Fibroblast of lung (primary cell): ENCODE results near the gene ASAP2. TPM values are rescaled to one million over a fixed set of nuclear protein-coding genes. Genes with fewer than 3 reads are reported as not detected.

Experiments used
- DNase-seq, 2 donors: peaks; one replicate each; pipeline versions ENCODE4 v3.0.0 to v3.0.0-alpha.2; 2010; ENCODE audit warnings: low read depth in 2 of 2
- H2AFZ ChIP-seq: 2 replicates; pipeline ENCODE4 v1.5.1; 2012; ENCODE audit warnings: low read length, control low read depth, inconsistent platforms
- H3K27ac ChIP-seq: 2 replicates; pipeline ENCODE4 v1.5.1; 2011; ENCODE audit warnings: low read length, control low read depth; ENCODE audit not compliant: insufficient read depth
- H3K27me3 ChIP-seq: 2 replicates; pipeline ENCODE4 v1.5.1; 2011; ENCODE audit warnings: mild to moderate bottlenecking, low read length; ENCODE audit not compliant: control insufficient read depth, insufficient read depth
- H3K36me3 ChIP-seq: 2 replicates; pipeline ENCODE4 v1.5.1; 2011; ENCODE audit warnings: low read length; ENCODE audit not compliant: control insufficient read depth, insufficient read depth
- H3K4me1 ChIP-seq: 2 replicates; pipeline ENCODE4 v1.5.1; 2011; ENCODE audit warnings: low read length; ENCODE audit not compliant: control insufficient read depth, insufficient read depth; ENCODE audit errors: extremely low read depth
- H3K4me2 ChIP-seq: 2 replicates; pipeline ENCODE4 v1.5.1; 2011; ENCODE audit warnings: low read length, control low read depth; ENCODE audit not compliant: insufficient read depth; ENCODE audit errors: extremely low read depth
- H3K4me3 ChIP-seq, 4 experiments: fragments of 200-600 bp in 1 of 4; sonication (generic) in 1 of 4; replicated peaks in 1 of 4; 2 replicates each; pipeline ENCODE4 v1.5.1; 2011 to 2016; ENCODE audit warnings: low read length in 4 of 4, low read depth in 3 of 4, mild to moderate bottlenecking in 3 of 4, control low read depth in 2 of 4, inconsistent platforms in 1 of 4, mixed read lengths in 1 of 4; ENCODE audit not compliant: insufficient read depth in 1 of 4; ENCODE audit errors: control extremely low read depth in 1 of 4
- H3K79me2 ChIP-seq: 2 replicates; pipeline ENCODE4 v1.5.1; 2012; ENCODE audit warnings: mild to moderate bottlenecking, low read length, inconsistent platforms; ENCODE audit not compliant: control insufficient read depth, insufficient read depth
- H3K9ac ChIP-seq: 2 replicates; pipeline ENCODE4 v1.5.1; 2011; ENCODE audit warnings: mild to moderate bottlenecking, low read length, control low read depth; ENCODE audit not compliant: insufficient read depth
- H3K9me3 ChIP-seq: 2 replicates; pipeline ENCODE4 v1.5.1; 2012; ENCODE audit warnings: low read depth, low read length; ENCODE audit not compliant: control insufficient read depth, insufficient read depth
- H4K20me1 ChIP-seq: 2 replicates; pipeline ENCODE4 v1.5.1; 2011; ENCODE audit warnings: low read length; ENCODE audit not compliant: control insufficient read depth, insufficient read depth; ENCODE audit errors: extremely low read depth
- EZH2 ChIP-seq: IDR thresholded peaks from 2 replicates; pipeline ENCODE4 v1.5.1; 2012; ENCODE audit warnings: low read length, control low read depth, mild to moderate bottlenecking; ENCODE audit errors: missing control alignments
- polyA plus RNA-seq, 2 donors: library from polyadenylated mRNA; depleted of rRNA in 1 of 2; stranded (reverse) in 1 of 2; unstranded in 1 of 2; fragments of >200 nt; gene quantifications; 2 replicates each; pipeline ENCODE4 v1.2.1, GENCODE V29; 2011 to 2012; ENCODE audit warnings: missing spikeins in 1 of 2
- total RNA-seq: library from RNA; depleted of rRNA; stranded (reverse); fragments of >200 nt; gene quantifications from 2 replicates; pipeline ENCODE4 v1.2.1, GENCODE V29; 2014
- TF ChIP-seq, protein P1 (sequence below), 2 donors: IDR thresholded peaks in 1 of 2; conservative IDR thresholded peaks in 1 of 2; 1 replicate in 1 of 2; 2 replicates in 1 of 2; pipeline ENCODE4 v1.5.1; 2011 to 2012; ENCODE audit warnings: low read length in 2 of 2, control low read depth in 1 of 2, inconsistent platforms in 1 of 2, low read depth in 1 of 2, mild to moderate bottlenecking in 1 of 2

ASAP2 gene
- total and polyA plus RNA-seq, 2 donors (not counting 1 experiment from before 2014, with no cell fraction given): 19.2 to 19.9 TPM

DNA sequence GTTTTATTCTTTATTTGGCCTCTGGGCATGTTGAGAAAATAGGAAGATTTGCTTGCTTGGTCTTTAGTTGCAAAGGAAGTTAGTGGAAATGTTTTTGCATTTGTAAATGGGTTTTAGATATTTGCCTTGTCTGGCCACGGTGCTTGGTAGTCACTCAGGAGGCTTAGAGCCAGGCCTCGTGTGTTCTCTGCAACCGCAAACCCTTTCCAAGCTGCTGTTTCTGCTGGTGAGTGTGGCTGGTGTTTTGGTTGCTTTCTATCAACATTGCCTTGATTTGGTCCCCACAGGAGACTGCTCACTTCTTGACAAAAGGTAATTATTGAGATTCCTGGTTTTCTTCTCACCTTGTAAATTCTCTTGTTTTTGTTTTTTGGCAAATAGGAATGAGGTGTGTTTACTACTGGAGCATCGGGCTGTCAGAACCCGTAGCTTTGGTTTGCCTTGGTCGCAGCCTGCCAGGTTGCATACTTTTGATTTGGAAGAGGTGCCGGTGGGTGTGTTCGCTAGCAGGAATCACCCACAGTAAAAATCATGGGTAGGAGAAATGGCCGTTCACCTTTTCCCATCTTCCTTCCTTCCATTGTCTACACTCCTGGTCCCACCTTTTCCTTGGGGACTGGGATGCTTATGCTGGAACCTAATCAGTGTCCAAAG, 15.8 kb downstream of the ASAP2 start:
- H3K9ac ChIP-seq: no peak overlapping the region

DNA sequence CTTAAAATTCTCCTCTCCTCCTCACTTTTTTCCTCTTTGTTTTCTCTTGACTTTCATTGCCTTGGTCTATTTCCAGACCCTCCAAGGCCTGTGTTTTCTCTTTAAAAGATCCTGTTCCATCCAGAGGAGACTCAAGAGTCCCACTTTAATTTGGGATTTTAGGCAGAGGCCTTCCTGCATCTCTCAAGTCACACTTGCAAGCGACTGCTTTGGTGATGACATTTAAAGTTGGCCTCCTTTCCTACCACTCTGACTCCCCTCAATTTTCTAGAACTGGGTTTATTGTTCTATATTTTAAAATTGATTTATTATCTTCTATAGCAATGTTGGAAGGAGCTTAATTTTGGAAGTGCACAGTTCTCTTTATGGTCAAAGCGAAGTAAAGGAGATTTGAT, 16.3 kb downstream of the ASAP2 start:
- no peak for DNase-seq
- TF ChIP-seq, protein P1, sequence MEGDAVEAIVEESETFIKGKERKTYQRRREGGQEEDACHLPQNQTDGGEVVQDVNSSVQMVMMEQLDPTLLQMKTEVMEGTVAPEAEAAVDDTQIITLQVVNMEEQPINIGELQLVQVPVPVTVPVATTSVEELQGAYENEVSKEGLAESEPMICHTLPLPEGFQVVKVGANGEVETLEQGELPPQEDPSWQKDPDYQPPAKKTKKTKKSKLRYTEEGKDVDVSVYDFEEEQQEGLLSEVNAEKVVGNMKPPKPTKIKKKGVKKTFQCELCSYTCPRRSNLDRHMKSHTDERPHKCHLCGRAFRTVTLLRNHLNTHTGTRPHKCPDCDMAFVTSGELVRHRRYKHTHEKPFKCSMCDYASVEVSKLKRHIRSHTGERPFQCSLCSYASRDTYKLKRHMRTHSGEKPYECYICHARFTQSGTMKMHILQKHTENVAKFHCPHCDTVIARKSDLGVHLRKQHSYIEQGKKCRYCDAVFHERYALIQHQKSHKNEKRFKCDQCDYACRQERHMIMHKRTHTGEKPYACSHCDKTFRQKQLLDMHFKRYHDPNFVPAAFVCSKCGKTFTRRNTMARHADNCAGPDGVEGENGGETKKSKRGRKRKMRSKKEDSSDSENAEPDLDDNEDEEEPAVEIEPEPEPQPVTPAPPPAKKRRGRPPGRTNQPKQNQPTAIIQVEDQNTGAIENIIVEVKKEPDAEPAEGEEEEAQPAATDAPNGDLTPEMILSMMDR (conservative IDR thresholded peaks at IDR 0.05 in 1 of 2, IDR thresholded peaks at IDR 0.05 in 1 of 2; ENCODE audit: low read depth in 1 of 2, low read length in 2 of 2): no peak
- TF ChIP-seq EZH2: no peak
- no peak overlapping the region for H3K9ac ChIP-seq
- H2AFZ ChIP-seq: no peak overlapping the region
- H3K9me3 ChIP-seq: no peaks in the 10 kb centered on the region
- no peaks in the 10 kb centered on the region for H4K20me1 ChIP-seq
- no peaks in the 10 kb centered on the region for H3K36me3 ChIP-seq
- no peak overlapping the region for H3K4me2 ChIP-seq
- H3K27ac ChIP-seq: no peak overlapping the region
- H3K79me2 ChIP-seq: peaks cover 74% of the 10 kb centered on the region
- H3K27me3 ChIP-seq: no peaks in the 10 kb centered on the region
- no peak overlapping the region for H3K4me3 ChIP-seq
- H3K4me1 ChIP-seq: peaks cover 5% of the 10 kb centered on the region

More for the DNA sequence above, 15.8 kb downstream of the ASAP2 start:
- DNase-seq: peak; percentile 43 to 54
- Histone ChIP-seq H2AFZ (no peak overlapping the region), H3K27me3 (no peaks in the 10 kb centered on the region), H3K4me1 (peaks cover 2% of the 10 kb centered on the region), H3K9me3 (no peaks in the 10 kb centered on the region), H3K79me2 (peaks cover 74% of the 10 kb centered on the region), H3K36me3 (no peaks in the 10 kb centered on the region), H4K20me1 (no peaks in the 10 kb centered on the region), H3K27ac (no peak overlapping the region), H3K4me3 (no peak overlapping the region), H3K4me2 (peak overlapping the region; percentile 15)
- TF ChIP-seq, protein P1 (conservative IDR thresholded peaks at IDR 0.05 in 1 of 2, IDR thresholded peaks at IDR 0.05 in 1 of 2; ENCODE audit: low read depth in 1 of 2, low read length in 2 of 2): no peak

GRCh38 chr2:9225806-9226205, 19.2 kb downstream of the ASAP2 start:
- Histone ChIP-seq H3K4me2 (no peak overlapping the region), H3K27ac (no peak overlapping the region), H3K9me3 (no peaks in the 10 kb centered on the region), H3K4me3 (no peak overlapping the region), H2AFZ (no peak overlapping the region), H3K9ac (no peak overlapping the region), H3K4me1 (peaks cover 18% of the 10 kb centered on the region), H4K20me1 (no peaks in the 10 kb centered on the region), H3K36me3 (no peaks in the 10 kb centered on the region), H3K79me2 (peaks cover 69% of the 10 kb centered on the region), H3K27me3 (no peaks in the 10 kb centered on the region)
- TF ChIP-seq, protein P1 (conservative IDR thresholded peaks at IDR 0.05 in 1 of 2, IDR thresholded peaks at IDR 0.05 in 1 of 2; ENCODE audit: low read depth in 1 of 2, low read length in 2 of 2): no peak
- TF ChIP-seq EZH2: no peak
- DNase-seq: no peak
